Panc1 (cell line): ENCODE measurements around the gene PLEKHF1. TPM values are rescaled to one million over a fixed set of nuclear protein-coding genes. Genes with fewer than 3 reads are reported as not detected.

Experiments
- ATAC-seq: fragments of 200-7000 bp; cut with Tn5 transposase; 2 replicates; pipeline ENCODE4 v1.9.1; 2020; ENCODE audit warnings: mild to moderate bottlenecking, moderate library complexity
- BruUV-seq: library from RNA; stranded (reverse); fragments of 400-500 nt; replicated peaks from 2 replicates; lab custom pipeline; 2021; lab: Mats Ljungman, UMichigan
- CTCF ChIA-PET: fragments of 300-600 bp; sonication (Branson Sonifier 250); formaldehyde crosslinking; loops from one replicate; lab custom pipeline; 2022; ENCODE audit warnings: antibody characterized with exemption; lab: Charles Lee
- POLR2A ChIA-PET: fragments of 300-600 bp; sonication (Branson Sonifier 250); formaldehyde crosslinking; loops from one replicate; lab custom pipeline; 2022; ENCODE audit warnings: antibody characterized with exemption; lab: Charles Lee
- DNase-seq: peaks from one replicate; pipeline ENCODE4 v3.0.0-alpha.2; 2010; ENCODE audit warnings: low read depth, low spot score
- H3K27ac ChIP-seq: 2 replicates; pipeline ENCODE4 v1.5.1; 2011; ENCODE audit warnings: mild to moderate bottlenecking, low read length, inconsistent platforms
- H3K27me3 ChIP-seq: fragments of 200-500 bp; sonication (Bioruptor generic); 2 replicates; pipeline ENCODE4 v1.6.0; 2014; ENCODE audit warnings: low read length, inconsistent platforms; ENCODE audit not compliant: control insufficient read depth, insufficient read depth
- H3K36me3 ChIP-seq: fragments of 200-500 bp; sonication (Bioruptor generic); 2 replicates; pipeline ENCODE4 v1.5.1; 2014; ENCODE audit warnings: inconsistent platforms, mild to moderate bottlenecking, low read length, moderate library complexity; ENCODE audit not compliant: control insufficient read depth, insufficient read depth
- H3K4me1 ChIP-seq: 2 replicates; pipeline ENCODE4 v1.5.1; 2011; ENCODE audit warnings: inconsistent platforms, mild to moderate bottlenecking, low read length, moderate library complexity; ENCODE audit not compliant: control insufficient read depth, insufficient read depth
- H3K4me3 ChIP-seq, 2 experiments: 2 replicates each; pipeline ENCODE4 v1.5.1; 2011 to 2012; ENCODE audit warnings: low read depth in 2 of 2, low read length in 2 of 2, mild to moderate bottlenecking in 2 of 2, inconsistent platforms in 1 of 2, moderate library complexity in 1 of 2
- H3K9me3 ChIP-seq: fragments of 200-500 bp; sonication (Bioruptor generic); 2 replicates; pipeline ENCODE4 v1.5.1; 2014; ENCODE audit warnings: low read depth, mild to moderate bottlenecking, inconsistent platforms, low read length, moderate library complexity; ENCODE audit not compliant: control insufficient read depth, insufficient read depth
- CTCF ChIP-seq: fragments of 450-650 bp; IDR thresholded peaks from 2 replicates; pipeline ENCODE4 v1.5.1; 2017; ENCODE audit warnings: mild to moderate bottlenecking
- POLR2AphosphoS5 ChIP-seq: IDR thresholded peaks from 2 replicates; pipeline ENCODE4 v1.6.1; 2012; ENCODE audit warnings: mild to moderate bottlenecking, low read depth, low read length, moderate library complexity
- REST ChIP-seq, 2 experiments: IDR thresholded peaks; 2 replicates each; pipeline ENCODE4 v1.6.1; 2011 to 2012; ENCODE audit warnings: low read depth in 2 of 2, control low read depth in 1 of 2, low read length in 1 of 2, mild to moderate bottlenecking in 1 of 2, moderate library complexity in 1 of 2; ENCODE audit not compliant: insufficient read depth in 1 of 2
- SIN3A ChIP-seq: IDR thresholded peaks from 2 replicates; pipeline ENCODE4 v1.6.1; 2012; ENCODE audit warnings: low read depth, mild to moderate bottlenecking, low read length, moderate library complexity, borderline replicate concordance; ENCODE audit not compliant: insufficient read depth
- TCF7L2 ChIP-seq: IDR thresholded peaks from 2 replicates; pipeline ENCODE4 v1.6.1; 2011; ENCODE audit warnings: mild to moderate bottlenecking, low read depth, low read length, inconsistent platforms
- in situ Hi-C: cut with HindIII; loops from 2 replicates; pipeline ENCODE4 v1.10.0; 2016; ENCODE audit warnings: low sequenced_read_pairs, low pct_unique_long_range_greater_than_20kb
- intact Hi-C: fragments of 100-400 bp; cut with micrococcal nuclease; formaldehyde crosslinking; loops from one replicate; pipeline ENCODE4 v1.10.0; 2022; ENCODE audit not compliant: unreplicated experiment
- total RNA-seq: library from RNA; stranded (reverse); gene quantifications from one replicate; pipeline ENCODE4 v1.2.1, GENCODE V29; 2021; ENCODE audit not compliant: unreplicated experiment

PLEKHF1 gene
- total RNA-seq, 1 experiment from 2014 or later, result 22.4 TPM

- Histone ChIP-seq H3K4me1 (peaks cover 60% of the 10 kb centered on the region), H3K27ac (peak overlapping the region; percentile 78), H3K9me3 (no peaks in the 10 kb centered on the region), H3K4me3 (peak overlapping the region; percentile 71 to 77), H3K27me3 (no peaks in the 10 kb centered on the region), H3K36me3 (no peaks in the 10 kb centered on the region)
- DNase-seq (no peak), ATAC-seq (peak; percentile 17)
- TF ChIP-seq REST (IDR thresholded peaks at IDR 0.05; ENCODE audit: insufficient read depth in 1 of 2, low read depth in 2 of 2, low read length in 1 of 2) (peak; percentile 76 to 79), CTCF (no peak), TCF7L2 (0 out of 2 replicates have a peak, but pooled peaks have one; percentile 43), POLR2AphosphoS5 (no peak; the same call in 1 of the 2 replicates), SIN3A (no peak)
- BruUV-seq, result no TSS peak
- CTCF ChIA-PET, result interaction anchor here (0.5 to 2.9 kb wide), 3 partner anchors 56 to 60 kb away, joined by 3 to 13 read pairs (median 4); partner anchors contain the start of gene POP4
- in situ Hi-C loops, result no loop called here
- intact Hi-C loops, result no loop called here
- POLR2A ChIA-PET, result no interaction called here
Observed at GRCh38 chr19:29666578-29667386, 1.5 kb downstream of the PLEKHF1 start.

GRCh38 chr19:29667387-29667783, 2.1 kb downstream of the PLEKHF1 start:
- POLR2A ChIA-PET, result no interaction called here
- no peak for ATAC-seq
- Histone ChIP-seq H3K27me3 (no peaks in the 10 kb centered on the region), H3K4me3 (peak overlapping the region; percentile 71 to 77), H3K4me1 (peaks cover 58% of the 10 kb centered on the region), H3K27ac (peak overlapping the region; percentile 78), H3K9me3 (no peaks in the 10 kb centered on the region), H3K36me3 (no peaks in the 10 kb centered on the region)
- in situ Hi-C loops, result no loop called here
- intact Hi-C loops, result no loop called here
- BruUV-seq, result no TSS peak
- DNase-seq, result no peak
- TF ChIP-seq REST (IDR thresholded peaks at IDR 0.05; ENCODE audit: insufficient read depth in 1 of 2, low read depth in 2 of 2, low read length in 1 of 2) (no peak), TCF7L2 (no peak), POLR2AphosphoS5 (no peak), CTCF (no peak), SIN3A (no peak)
- CTCF ChIA-PET, result interaction anchor here (0.6 to 2.9 kb wide), 3 partner anchors 57 to 69 kb away, joined by 4 to 13 read pairs (median 7); partner anchors contain the start of gene POP4
